Esophagus muscularis mucosa (tissue), 3 donors: ENCODE results near the gene PRRC2B.

Experiments
- POLR2A ChIP-seq: fragments of 450-650 bp; IDR thresholded peaks from one replicate; pipeline ENCODE4 v1.6.1; 2017; ENCODE audit warnings: antibody characterized with exemption, moderate library complexity, mild to moderate bottlenecking, low read depth
- POLR2AphosphoS5 ChIP-seq, 2 donors: sonication (generic); formaldehyde crosslinking; IDR thresholded peaks; one replicate each; pipeline ENCODE4 v1.6.1; 2017; ENCODE audit warnings: antibody characterized with exemption in 2 of 2
- TF ChIP-seq, protein P1 (sequence below), 3 experiments: fragments of 200-600 bp in 2 of 3; fragments of 450-650 bp in 1 of 3; sonication (generic) in 2 of 3; IDR thresholded peaks; one replicate each; pipeline ENCODE4 v1.5.1; 2017 to 2019; ENCODE audit warnings: antibody characterized with exemption in 3 of 3, mild to moderate bottlenecking in 2 of 3, moderate library complexity in 1 of 3

DNA sequence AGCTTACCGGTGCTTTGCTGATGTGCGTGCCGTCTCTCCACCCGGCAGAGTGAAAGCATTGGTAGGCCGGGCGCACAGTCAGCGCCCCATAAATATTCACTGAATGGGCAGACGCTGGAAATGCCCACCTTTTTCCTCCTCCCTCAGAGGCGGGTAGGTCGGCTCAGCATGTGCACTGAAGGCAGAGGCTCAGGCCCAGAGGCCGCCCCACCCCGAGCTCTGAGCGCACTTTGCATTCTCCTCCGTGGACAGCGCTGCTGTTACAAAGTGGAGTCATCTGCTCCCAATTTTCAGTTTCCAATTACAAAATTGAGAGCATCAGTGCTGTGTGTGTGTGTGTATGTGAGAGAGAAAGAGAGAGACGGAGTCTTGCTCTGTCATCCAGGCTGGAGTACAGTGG is 126.6 kb downstream of the PRRC2B start:
- TF ChIP-seq, protein P1, sequence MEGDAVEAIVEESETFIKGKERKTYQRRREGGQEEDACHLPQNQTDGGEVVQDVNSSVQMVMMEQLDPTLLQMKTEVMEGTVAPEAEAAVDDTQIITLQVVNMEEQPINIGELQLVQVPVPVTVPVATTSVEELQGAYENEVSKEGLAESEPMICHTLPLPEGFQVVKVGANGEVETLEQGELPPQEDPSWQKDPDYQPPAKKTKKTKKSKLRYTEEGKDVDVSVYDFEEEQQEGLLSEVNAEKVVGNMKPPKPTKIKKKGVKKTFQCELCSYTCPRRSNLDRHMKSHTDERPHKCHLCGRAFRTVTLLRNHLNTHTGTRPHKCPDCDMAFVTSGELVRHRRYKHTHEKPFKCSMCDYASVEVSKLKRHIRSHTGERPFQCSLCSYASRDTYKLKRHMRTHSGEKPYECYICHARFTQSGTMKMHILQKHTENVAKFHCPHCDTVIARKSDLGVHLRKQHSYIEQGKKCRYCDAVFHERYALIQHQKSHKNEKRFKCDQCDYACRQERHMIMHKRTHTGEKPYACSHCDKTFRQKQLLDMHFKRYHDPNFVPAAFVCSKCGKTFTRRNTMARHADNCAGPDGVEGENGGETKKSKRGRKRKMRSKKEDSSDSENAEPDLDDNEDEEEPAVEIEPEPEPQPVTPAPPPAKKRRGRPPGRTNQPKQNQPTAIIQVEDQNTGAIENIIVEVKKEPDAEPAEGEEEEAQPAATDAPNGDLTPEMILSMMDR (IDR thresholded peaks at IDR 0.05), result no peak
- TF ChIP-seq POLR2A (no peak), POLR2AphosphoS5 (IDR thresholded peaks at IDR 0.05) (no peak)
